Activated CD8-positive, alpha-beta memory T cell treated with anti-CD3 and anti-CD28 coated beads for 36 hours (primary cell): ENCODE measurements around the gene OR2AG1. TPM values are rescaled to one million over a fixed set of nuclear protein-coding genes. Genes with fewer than 3 reads are reported as not detected.
"Not testable (repeated sequence)": the region's sequence is repeated elsewhere in the genome, so short reads cannot be mapped to it uniquely, and the experiment has no call there.

Experiments used
- CTCF ChIA-PET: fragments of 350-600 bp; sonication (Branson Sonifier 250); formaldehyde crosslinking; loops from one replicate; lab custom pipeline; 2021; ENCODE audit warnings: antibody characterized with exemption; lab: Charles Lee
- POLR2A ChIA-PET: fragments of 350-600 bp; sonication (Branson Sonifier 250); formaldehyde crosslinking; loops from one replicate; lab custom pipeline; 2021; ENCODE audit warnings: antibody characterized with exemption; lab: Charles Lee
- total RNA-seq, 2 experiments: library from RNA; stranded (reverse); gene quantifications; one replicate each; pipeline ENCODE4 v1.2.3, GENCODE V29; 2021

Gene OR2AG1
- total RNA-seq, 2 experiments from 2014 or later: not detected

- CTCF ChIA-PET: interaction anchor here (0.6 to 3.6 kb wide), 13 partner anchors 8 to 158 kb away, joined by 3 to 36 read pairs (median 4); no protein-coding TSS in a partner anchor
- POLR2A ChIA-PET: no interaction called here
Observed at GRCh38 chr11:6757373-6757967, 25.4 kb upstream of the OR2AG1 start.

- POLR2A ChIA-PET: no interaction called here
- CTCF ChIA-PET: no interaction called here
Observed at GRCh38 chr11:6771926-6772893, 10.6 kb upstream of the OR2AG1 start, which contains the start of gene OR2AG2. OR2AG2 (minus strand) TSS chr11:6771976; CDS start chr11:6768957, 3,019 bp downstream.

- POLR2A ChIA-PET: no interaction called here
Observed at GRCh38 chr11:6778518-6778917, 4.3 kb upstream of the OR2AG1 start.

GRCh38 chr11:6780829-6781228 is 2.0 kb upstream of the OR2AG1 start:
- CTCF ChIA-PET: no interaction called here
- POLR2A ChIA-PET: no interaction called here

More at GRCh38 chr11:6778518-6778917, 4.3 kb upstream of the OR2AG1 start:
- CTCF ChIA-PET: no interaction called here

- ChIA-PET CTCF (interaction anchor here (1.6 kb wide), 1 partner anchor 32 kb away, joined by 4 read pairs; no protein-coding TSS in a partner anchor), POLR2A (no interaction called here)
Observed at GRCh38 chr11:6790546-6790945, 7.7 kb downstream of the OR2AG1 start.

- ChIA-PET POLR2A (no interaction called here), CTCF (no interaction called here)
Observed at GRCh38 chr11:6794639-6795038, 11.8 kb downstream of the OR2AG1 start.

- POLR2A ChIA-PET: interaction anchor here (0.6 kb wide), 1 partner anchor 261 kb away, joined by 3 read pairs; no protein-coding TSS in a partner anchor
- CTCF ChIA-PET: no interaction called here
Observed at GRCh38 chr11:6799402-6799801, 16.6 kb downstream of the OR2AG1 start, which contains the start of gene OR6A2. OR6A2 (minus strand) TSS chr11:6799689; CDS start chr11:6795708, 3,981 bp downstream.

GRCh38 chr11:6801075-6801474 is 18.3 kb downstream of the OR2AG1 start:
- CTCF ChIA-PET, POLR2A ChIA-PET: not testable (repeated sequence)

GRCh38 chr11:6812390-6813005 is 29.7 kb downstream of the OR2AG1 start:
- POLR2A ChIA-PET: no interaction called here
- CTCF ChIA-PET: interaction anchor here (0.6 to 1.6 kb wide), 8 partner anchors 9 to 630 kb away, joined by 3 to 9 read pairs (median 3); no protein-coding TSS in a partner anchor

- ChIA-PET CTCF (no interaction called here), POLR2A (no interaction called here)
Observed at GRCh38 chr11:6813656-6814055, 30.8 kb downstream of the OR2AG1 start.

GRCh38 chr11:6817694-6818093 is 34.9 kb downstream of the OR2AG1 start:
- CTCF ChIA-PET: no interaction called here
- POLR2A ChIA-PET: interaction anchor here (0.7 kb wide), 1 partner anchor 21 kb away, joined by 3 read pairs; no protein-coding TSS in a partner anchor

- ChIA-PET CTCF (no interaction called here), POLR2A (no interaction called here)
Observed at GRCh38 chr11:6818967-6819366, 36.1 kb downstream of the OR2AG1 start.

- POLR2A ChIA-PET: no interaction called here
- CTCF ChIA-PET: interaction anchor here (2.9 kb wide), 1 partner anchor 12 kb away, joined by 9 read pairs; no protein-coding TSS in a partner anchor
Observed at GRCh38 chr11:6824136-6824823, 41.5 kb downstream of the OR2AG1 start.

- ChIA-PET POLR2A (no interaction called here), CTCF (interaction anchor here (2.9 kb wide), 1 partner anchor 13 kb away, joined by 9 read pairs; no protein-coding TSS in a partner anchor)
Observed at GRCh38 chr11:6825231-6825744, 42.5 kb downstream of the OR2AG1 start.

GRCh38 chr11:6828103-6828502 is 45.3 kb downstream of the OR2AG1 start:
- POLR2A ChIA-PET: no interaction called here
- CTCF ChIA-PET: no interaction called here

- ChIA-PET CTCF (no interaction called here), POLR2A (no interaction called here)
Observed at GRCh38 chr11:6833356-6833755, 50.5 kb downstream of the OR2AG1 start.

GRCh38 chr11:6834021-6834420 is 51.2 kb downstream of the OR2AG1 start:
- ChIA-PET CTCF (no interaction called here), POLR2A (no interaction called here)
